K562 (cell line): Measurements from ENCODE around the gene CSKMT. TPM values are rescaled to one million over a fixed set of nuclear protein-coding genes. Genes with fewer than 3 reads are reported as not detected.

Experiments used
- CHAMP1 ChIP-seq: fragments of 450-650 bp; IDR thresholded peaks from 2 replicates; pipeline ENCODE4 v1.6.1; 2016; ENCODE audit warnings: mild to moderate bottlenecking
- EGR1 ChIP-seq: fragments of 450-650 bp; conservative IDR thresholded peaks from 2 replicates; pipeline ENCODE4 v1.6.1; 2017; ENCODE audit warnings: mild to moderate bottlenecking
- GATA2 ChIP-seq: sonication (generic); formaldehyde crosslinking; IDR thresholded peaks from 2 replicates; pipeline ENCODE4 v1.4.0; 2020; ENCODE audit warnings: mild to moderate bottlenecking, missing genetic modification reagents
- GATAD2A ChIP-seq: fragments of 450-650 bp; IDR thresholded peaks from 2 replicates; pipeline ENCODE4 v1.6.1; 2017
- HDAC1 ChIP-seq, 2 experiments: fragments of 450-650 bp; IDR thresholded peaks; 2 replicates each; pipeline ENCODE4 v1.6.1; 2016 to 2017; ENCODE audit warnings: inconsistent platforms in 1 of 2, mild to moderate bottlenecking in 1 of 2, moderate library complexity in 1 of 2
- IFI16 ChIP-seq: fragments of 250-450 bp; sonication (Bioruptor Pico); IDR thresholded peaks from 2 replicates; pipeline ENCODE4 v2.1.2; 2022; ENCODE audit warnings: mild to moderate bottlenecking, inconsistent platforms
- JUN ChIP-seq, 2 experiments: sonication (generic) in 1 of 2; formaldehyde crosslinking in 1 of 2; IDR thresholded peaks; 2 replicates each; pipeline versions ENCODE4 v1.6.1 to v1.8.0; 2012 to 2022; ENCODE audit warnings: borderline replicate concordance in 2 of 2, mild to moderate bottlenecking in 2 of 2, improper control_type of control experiment in 1 of 2, low read depth in 1 of 2, low read length in 1 of 2, missing genetic modification reagents in 1 of 2
- LARP7 ChIP-seq: fragments of 450-650 bp; IDR thresholded peaks from 2 replicates; pipeline ENCODE4 v1.6.1; 2016
- MBD2 ChIP-seq: sonication (generic); IDR thresholded peaks from 2 replicates; pipeline ENCODE4 v1.6.1; 2016; ENCODE audit warnings: low read depth, borderline replicate concordance
- MCM5 ChIP-seq: fragments of 450-650 bp; IDR thresholded peaks from 2 replicates; pipeline ENCODE4 v1.6.1; 2016; ENCODE audit warnings: low read depth
- NR4A1 ChIP-seq, 2 experiments: fragments of 250-450 bp in 1 of 2; fragments of 450-650 bp in 1 of 2; sonication (Bioruptor Pico) in 1 of 2; IDR thresholded peaks; 2 replicates each; pipeline versions ENCODE4 v1.4.0 to v1.6.1; 2016 to 2020; ENCODE audit warnings: mild to moderate bottlenecking in 2 of 2, missing compliant biosample characterization in 1 of 2, missing genetic modification characterization in 1 of 2, moderate library complexity in 1 of 2
- SMAD1 ChIP-seq: fragments of 150-350 bp; IDR thresholded peaks from 2 replicates; pipeline ENCODE4 v1.6.1; 2014; ENCODE audit warnings: low read length, low read depth; ENCODE audit not compliant: partially characterized antibody
- ZBTB8A ChIP-seq: fragments of 450-650 bp; IDR thresholded peaks from 2 replicates; pipeline ENCODE4 v1.6.1; 2018; ENCODE audit warnings: mild to moderate bottlenecking, moderate library complexity; ENCODE audit not compliant: partially characterized antibody
- ZEB2 ChIP-seq: fragments of 450-650 bp; IDR thresholded peaks from 2 replicates; pipeline ENCODE4 v1.6.1; 2016
- ZNF695 ChIP-seq: fragments of 450-650 bp; formaldehyde crosslinking; IDR thresholded peaks from 2 replicates; pipeline ENCODE4 v1.4.0; 2020; ENCODE audit warnings: mild to moderate bottlenecking, moderate library complexity
- ZNF740 ChIP-seq, 3 experiments: fragments of 200-800 bp in 1 of 3; sonication (Bioruptor generic) in 1 of 3; sonication (generic) in 1 of 3; formaldehyde crosslinking in 1 of 3; IDR thresholded peaks; 2 replicates each; pipeline versions ENCODE4 v1.6.1 to v1.8.0; 2016 to 2022; ENCODE audit warnings: mild to moderate bottlenecking in 2 of 3, missing compliant biosample characterization in 2 of 3, missing genetic modification characterization in 2 of 3, missing genetic modification reagents in 1 of 3
- ZNF79 ChIP-seq: fragments of 250-450 bp; sonication (Bioruptor Pico); IDR thresholded peaks from 2 replicates; pipeline ENCODE4 v1.4.0; 2020; ENCODE audit warnings: low read depth, mild to moderate bottlenecking, moderate library complexity
- polyA plus RNA-seq, 8 experiments: library from polyadenylated mRNA; depleted of rRNA in 4 of 8; stranded (reverse) in 5 of 8; unstranded in 3 of 8; fragments of >200 nt; fragmentation: Nextera tagmentation in 2 of 8; fragmentation: Illumina TruSeq in 1 of 8; extraction: Ambion mirVana in 2 of 8; extraction: Trizol in 1 of 8; gene quantifications; 2 replicates each; pipeline versions ENCODE4 v1.2.1 to v1.2.3, GENCODE V29; 2011 to 2014; ENCODE audit warnings: inconsistent platforms in 1 of 8, missing spikeins in 1 of 8
- total RNA-seq, 7 experiments: library from RNA; depleted of rRNA in 6 of 7; stranded (reverse); fragments of >200 nt in 6 of 7; fragmentation: Illumina TruSeq in 2 of 7; extraction: Trizol in 2 of 7; gene quantifications; 2 replicates each; pipeline versions ENCODE4 v1.2.1 to v1.2.3, GENCODE V29; 2011 to 2021; ENCODE audit warnings: low replicate concordance in 1 of 7
- TF ChIP-seq, protein P1 (sequence below): fragments of 250-450 bp; sonication (Bioruptor Pico); IDR thresholded peaks from 2 replicates; pipeline ENCODE4 v1.9.0; 2021; ENCODE audit warnings: mild to moderate bottlenecking, inconsistent platforms

The CSKMT gene
- total and polyA plus RNA-seq, 9 of the 15 experiments (the other 6 are each of a cell fraction or from before 2014, with no cell fraction given): 10.3 to 108 (median 27.2) TPM

DNA sequence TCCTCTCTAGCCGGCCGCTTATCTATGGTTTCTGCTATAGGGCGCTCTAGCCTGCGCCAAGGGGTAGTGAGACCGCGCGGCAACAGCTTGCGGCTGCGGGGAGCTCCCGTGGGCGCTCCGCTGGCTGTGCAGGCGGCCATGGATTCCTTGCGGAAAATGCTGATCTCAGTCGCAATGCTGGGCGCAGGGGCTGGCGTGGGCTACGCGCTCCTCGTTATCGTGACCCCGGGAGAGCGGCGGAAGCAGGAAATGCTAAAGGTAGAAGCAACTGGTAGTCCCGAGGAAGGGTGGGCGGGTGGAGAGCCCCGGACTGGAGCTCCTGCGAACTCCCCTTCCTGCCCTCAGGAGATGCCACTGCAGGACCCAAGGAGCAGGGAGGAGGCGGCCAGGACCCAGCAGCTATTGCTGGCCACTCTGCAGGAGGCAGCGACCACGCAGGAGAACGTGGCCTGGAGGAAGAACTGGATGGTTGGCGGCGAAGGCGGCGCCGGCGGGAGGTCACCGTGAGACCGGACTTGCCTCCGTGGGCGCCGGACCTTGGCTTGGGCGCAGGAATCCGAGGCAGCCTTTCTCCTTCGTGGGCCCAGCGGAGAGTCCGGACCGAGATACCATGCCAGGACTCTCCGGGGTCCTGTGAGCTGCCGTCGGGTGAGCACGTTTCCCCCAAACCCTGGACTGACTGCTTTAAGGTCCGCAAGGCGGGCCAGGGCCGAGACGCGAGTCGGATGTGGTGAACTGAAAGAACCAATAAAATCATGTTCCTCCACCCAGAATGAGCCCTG is 6.7 kb downstream of the CSKMT start, which contains the start of the genes LBHD1 and UQCC3 (continued):
- TF ChIP-seq SMAD1: peak; percentile 54
- no peak for TF ChIP-seq GATA2 (CRISPR knock-in tag)
- no peak for TF ChIP-seq ZNF740 (CRISPR knock-in tag; IDR thresholded peaks at IDR 0.05)
- no peak for TF ChIP-seq ZNF740 (tag; IDR thresholded peaks at IDR 0.05)
- peak; percentile 71 for TF ChIP-seq EGR1
- peak; percentile 35; the same call in 1 of the 2 replicates for TF ChIP-seq ZNF695 (CRISPR knock-in tag)
- no peak for TF ChIP-seq ZNF79 (CRISPR knock-in tag)
- peak; percentile 18; the same call in 1 of the 2 replicates for TF ChIP-seq JUN (IDR thresholded peaks at IDR 0.05; ENCODE audit: borderline replicate concordance, low read depth, low read length)
- TF ChIP-seq JUN (CRISPR knock-in tag; IDR thresholded peaks at IDR 0.05; ENCODE audit: borderline replicate concordance): peak; percentile 83; the same call in 1 of the 2 replicates
- TF ChIP-seq MCM5: no peak
- no peak for TF ChIP-seq ZBTB8A
- peak; percentile 77; the same call in 1 of the 2 replicates for TF ChIP-seq MBD2
- TF ChIP-seq NR4A1 (CRISPR knock-in tag; IDR thresholded peaks at IDR 0.05): peak; percentile 75; the same call in 1 of the 2 replicates
- TF ChIP-seq NR4A1 (tag; IDR thresholded peaks at IDR 0.05): no peak
- TF ChIP-seq, protein P1, sequence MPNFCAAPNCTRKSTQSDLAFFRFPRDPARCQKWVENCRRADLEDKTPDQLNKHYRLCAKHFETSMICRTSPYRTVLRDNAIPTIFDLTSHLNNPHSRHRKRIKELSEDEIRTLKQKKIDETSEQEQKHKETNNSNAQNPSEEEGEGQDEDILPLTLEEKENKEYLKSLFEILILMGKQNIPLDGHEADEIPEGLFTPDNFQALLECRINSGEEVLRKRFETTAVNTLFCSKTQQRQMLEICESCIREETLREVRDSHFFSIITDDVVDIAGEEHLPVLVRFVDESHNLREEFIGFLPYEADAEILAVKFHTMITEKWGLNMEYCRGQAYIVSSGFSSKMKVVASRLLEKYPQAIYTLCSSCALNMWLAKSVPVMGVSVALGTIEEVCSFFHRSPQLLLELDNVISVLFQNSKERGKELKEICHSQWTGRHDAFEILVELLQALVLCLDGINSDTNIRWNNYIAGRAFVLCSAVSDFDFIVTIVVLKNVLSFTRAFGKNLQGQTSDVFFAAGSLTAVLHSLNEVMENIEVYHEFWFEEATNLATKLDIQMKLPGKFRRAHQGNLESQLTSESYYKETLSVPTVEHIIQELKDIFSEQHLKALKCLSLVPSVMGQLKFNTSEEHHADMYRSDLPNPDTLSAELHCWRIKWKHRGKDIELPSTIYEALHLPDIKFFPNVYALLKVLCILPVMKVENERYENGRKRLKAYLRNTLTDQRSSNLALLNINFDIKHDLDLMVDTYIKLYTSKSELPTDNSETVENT (CRISPR knock-in tag): peak; percentile 91
- no peak for TF ChIP-seq CHAMP1
- no peak for TF ChIP-seq IFI16
- 0 out of 2 replicates have a peak, but pooled peaks have one; percentile 15 for TF ChIP-seq LARP7
- 0 out of 2 replicates have a peak, but pooled peaks have one; percentile 21 for TF ChIP-seq GATAD2A
- TF ChIP-seq HDAC1 (IDR thresholded peaks at IDR 0.05): peak in 1 of 2 experiments; percentile 53; a peak in 2 of 4 replicates
- no peak for TF ChIP-seq ZEB2
